Adrenal gland (tissue), 5 donors: ENCODE measurements around the gene VAPA.

ENCODE experiments used
- CTCF ChIP-seq, 6 experiments: fragments of 450-650 bp in 4 of 6; fragments of 200-600 bp in 2 of 6; sonication (generic) in 1 of 6; IDR thresholded peaks; 1 replicate in 5 of 6; 2 replicates in 1 of 6; pipeline versions ENCODE4 v1.5.1 to v1.8.0; 2016 to 2021; ENCODE audit warnings: antibody characterized with exemption in 6 of 6, mild to moderate bottlenecking in 2 of 6, moderate library complexity in 1 of 6
- POLR2A ChIP-seq, 2 donors: fragments of 450-650 bp; IDR thresholded peaks; one replicate each; pipeline ENCODE4 v1.6.1; 2017; ENCODE audit warnings: antibody characterized with exemption in 2 of 2, mild to moderate bottlenecking in 2 of 2, moderate library complexity in 1 of 2
- donor health status: DM: no; HTN: no; CAD: no.

GRCh38 chr18:9961041-9961440 lies 47.2 kb downstream of the VAPA start:
- TF ChIP-seq CTCF (IDR thresholded peaks at IDR 0.05), result no peak
- no peak for TF ChIP-seq POLR2A (IDR thresholded peaks at IDR 0.05)
